Activated CD8-positive, alpha-beta T cell treated with anti-CD3 and anti-CD28 coated beads, Interleukin-2, amount 10 ng/mL, durations not matched to agents 7 days and 5 days (primary cell): ENCODE results near the gene POLR1H. TPM values are rescaled to one million over a fixed set of nuclear protein-coding genes. Genes with fewer than 3 reads are reported as not detected.
A peak's percentile ranks its signal among the peaks of the same experiment; 100 is the strongest.
"Not testable (repeated sequence)": the region's sequence is repeated elsewhere in the genome, so short reads cannot be mapped to it uniquely, and the experiment has no call there.

Experiments
- ATAC-seq: fragments of 150-1000 bp; cut with Tn5 transposase; one replicate; pipeline ENCODE4 v1.10.0; 2021; ENCODE audit warnings: moderate library complexity
- CTCF ChIA-PET: fragments of 350-600 bp; sonication (Branson Sonifier 250); formaldehyde crosslinking; loops from one replicate; lab custom pipeline; 2021; ENCODE audit warnings: antibody characterized with exemption; lab: Charles Lee
- POLR2A ChIA-PET: fragments of 350-600 bp; sonication (Branson Sonifier 250); formaldehyde crosslinking; loops from one replicate; lab custom pipeline; 2021; ENCODE audit warnings: antibody characterized with exemption; lab: Charles Lee
- DNase-seq: peaks from one replicate; pipeline ENCODE4 v3.0.0-alpha.2; 2020
- H3K27ac Mint-ChIP-seq: one replicate; pipeline ENCODE4 v1.8.0; 2021; ENCODE audit warnings: mild to moderate bottlenecking, mixed read lengths
- H3K27me3 Mint-ChIP-seq: one replicate; pipeline ENCODE4 v1.8.0; 2021; ENCODE audit warnings: low read depth, mixed read lengths
- H3K36me3 Mint-ChIP-seq: one replicate; pipeline ENCODE4 v1.8.0; 2021; ENCODE audit warnings: low read depth, mixed read lengths
- H3K4me1 Mint-ChIP-seq: one replicate; pipeline ENCODE4 v1.8.0; 2021; ENCODE audit warnings: low read depth, mixed read lengths
- H3K4me3 Mint-ChIP-seq: one replicate; pipeline ENCODE4 v1.8.0; 2021; ENCODE audit warnings: mild to moderate bottlenecking, mixed read lengths
- H3K9me3 Mint-ChIP-seq: one replicate; pipeline ENCODE4 v1.8.0; 2022; ENCODE audit warnings: mixed read lengths; ENCODE audit not compliant: insufficient read depth
- total RNA-seq, 2 experiments: library from RNA; stranded (reverse); gene quantifications; one replicate each; pipeline ENCODE4 v1.2.3, GENCODE V29; 2021

The POLR1H gene
- 10 to 100 TPM; 52.3 to 60.4 TPM for total RNA-seq

- peak within 1 kb of the TSS; percentile 98 for H3K4me3 Mint-ChIP-seq
- H3K9me3 Mint-ChIP-seq: no peaks in the 10 kb centered on the region
- peak within 1 kb of the TSS; percentile 99 for H3K27ac Mint-ChIP-seq
- ATAC-seq: peak; percentile 93
- POLR2A ChIA-PET: interaction anchor here (0.7 to 2.2 kb wide), 17 partner anchors 9 to 1330 kb away, joined by 3 to 16 read pairs (median 5); partner anchors contain the start of gene TRIM26
- H3K36me3 Mint-ChIP-seq: peaks cover 56% of the 10 kb centered on the region
- H3K27me3 Mint-ChIP-seq: no peaks in the 10 kb centered on the region
- peak; percentile 93 for DNase-seq
- CTCF ChIA-PET: interaction anchor here (1.1 to 4.7 kb wide), 7 partner anchors 42 to 414 kb away, joined by 3 to 19 read pairs (median 5); no protein-coding TSS in a partner anchor
- peaks cover 48% of the 10 kb centered on the region for H3K4me1 Mint-ChIP-seq
These were observed at the start of gene POLR1H for GRCh38 chr6:30061092-30061857. Gene POLR1H (plus strand): TSS chr6:30061265. CDS start chr6:30061525, 260 bp downstream.

GRCh38 chr6:30013291-30013922, 47.7 kb upstream of the POLR1H start:
- Mint-ChIP-seq H3K4me1 (no peaks in the 10 kb centered on the region), H3K36me3 (peaks cover 2% of the 10 kb centered on the region), H3K4me3 (no peak overlapping the region), H3K9me3 (no peaks in the 10 kb centered on the region), H3K27me3 (no peaks in the 10 kb centered on the region), H3K27ac (no peak overlapping the region)
- ATAC-seq (peak; percentile 65), DNase-seq (no peak)
- ChIA-PET CTCF (interaction anchor here (1.0 to 3.2 kb wide), 14 partner anchors 11 to 364 kb away, joined by 3 to 36 read pairs (median 4); partner anchors contain the start of gene PPP1R11), POLR2A (no interaction called here)

- H3K27ac Mint-ChIP-seq: no peak overlapping the region
- CTCF ChIA-PET: no interaction called here
- POLR2A ChIA-PET: no interaction called here
These were observed 41.2 kb upstream of the POLR1H start for GRCh38 chr6:30019819-30020218.

GRCh38 chr6:30020626-30021025, 40.4 kb upstream of the POLR1H start:
- ChIA-PET POLR2A (no interaction called here), CTCF (no interaction called here)
- Mint-ChIP-seq H3K27ac (no peak overlapping the region), H3K9me3 (no peaks in the 10 kb centered on the region), H3K27me3 (no peaks in the 10 kb centered on the region), H3K36me3 (peaks cover 4% of the 10 kb centered on the region), H3K4me1 (no peaks in the 10 kb centered on the region), H3K4me3 (no peak overlapping the region)
- ATAC-seq (no peak), DNase-seq (no peak)

More at GRCh38 chr6:30019819-30020218, 41.2 kb upstream of the POLR1H start:
- H3K4me1 Mint-ChIP-seq: no peaks in the 10 kb centered on the region
- H3K36me3 Mint-ChIP-seq: peaks cover 4% of the 10 kb centered on the region
- DNase-seq (no peak), ATAC-seq (no peak)
- no peak overlapping the region for H3K4me3 Mint-ChIP-seq
- no peaks in the 10 kb centered on the region for H3K9me3 Mint-ChIP-seq
- no peaks in the 10 kb centered on the region for H3K27me3 Mint-ChIP-seq

GRCh38 chr6:30022189-30022588, 38.9 kb upstream of the POLR1H start:
- CTCF ChIA-PET: interaction anchor here (1.1 kb wide), 1 partner anchor 181 kb away, joined by 3 read pairs; no protein-coding TSS in a partner anchor
- H3K27ac Mint-ChIP-seq: no peak overlapping the region
- H3K27me3 Mint-ChIP-seq: no peaks in the 10 kb centered on the region
- no peak for ATAC-seq
- POLR2A ChIA-PET: no interaction called here
- H3K4me1 Mint-ChIP-seq: no peaks in the 10 kb centered on the region
- no peak for DNase-seq
- no peak overlapping the region for H3K4me3 Mint-ChIP-seq
- peaks cover 4% of the 10 kb centered on the region for H3K36me3 Mint-ChIP-seq
- H3K9me3 Mint-ChIP-seq: no peaks in the 10 kb centered on the region

GRCh38 chr6:30022712-30023111, 38.4 kb upstream of the POLR1H start:
- H3K9me3 Mint-ChIP-seq, H3K4me1 Mint-ChIP-seq, ATAC-seq, H3K27me3 Mint-ChIP-seq, POLR2A ChIA-PET, H3K36me3 Mint-ChIP-seq, DNase-seq, H3K27ac Mint-ChIP-seq, H3K4me3 Mint-ChIP-seq: not testable (repeated sequence)
- CTCF ChIA-PET: interaction anchor here (1.1 to 2.6 kb wide), 2 partner anchors 14 to 181 kb away, joined by 3 to 7 read pairs; no protein-coding TSS in a partner anchor

GRCh38 chr6:30025186-30025585, 35.9 kb upstream of the POLR1H start:
- no peaks in the 10 kb centered on the region for H3K9me3 Mint-ChIP-seq
- H3K27me3 Mint-ChIP-seq: no peaks in the 10 kb centered on the region
- peaks cover 5% of the 10 kb centered on the region for H3K36me3 Mint-ChIP-seq
- DNase-seq (no peak), ATAC-seq (no peak)
- no peaks in the 10 kb centered on the region for H3K4me1 Mint-ChIP-seq
- no peak overlapping the region for H3K4me3 Mint-ChIP-seq
- ChIA-PET POLR2A (no interaction called here), CTCF (interaction anchor here (1.2 to 2.6 kb wide), 4 partner anchors 12 to 371 kb away, joined by 3 to 9 read pairs (median 6); no protein-coding TSS in a partner anchor)
- no peak overlapping the region for H3K27ac Mint-ChIP-seq

- H3K27ac Mint-ChIP-seq: no peak overlapping the region
- no peaks in the 10 kb centered on the region for H3K4me1 Mint-ChIP-seq
- ChIA-PET CTCF (no interaction called here), POLR2A (no interaction called here)
- no peak for ATAC-seq
- no peaks in the 10 kb centered on the region for H3K27me3 Mint-ChIP-seq
- H3K9me3 Mint-ChIP-seq: no peaks in the 10 kb centered on the region
- H3K4me3 Mint-ChIP-seq: no peak overlapping the region
- DNase-seq: no peak
- H3K36me3 Mint-ChIP-seq: peaks cover 10% of the 10 kb centered on the region
These were observed 31.5 kb upstream of the POLR1H start for GRCh38 chr6:30029588-30029987.

- H3K27ac Mint-ChIP-seq: no peak overlapping the region
- H3K4me3 Mint-ChIP-seq: no peak overlapping the region
- DNase-seq (no peak), ATAC-seq (no peak)
- ChIA-PET POLR2A (no interaction called here), CTCF (interaction anchor here (1.1 kb wide), 1 partner anchor 8 kb away, joined by 5 read pairs; no protein-coding TSS in a partner anchor)
- peaks cover 8% of the 10 kb centered on the region for H3K4me1 Mint-ChIP-seq
- H3K27me3 Mint-ChIP-seq: no peaks in the 10 kb centered on the region
- no peaks in the 10 kb centered on the region for H3K9me3 Mint-ChIP-seq
- H3K36me3 Mint-ChIP-seq: peaks cover 20% of the 10 kb centered on the region
These were observed 29.7 kb upstream of the POLR1H start for GRCh38 chr6:30031381-30031780.

- Mint-ChIP-seq H3K36me3 (peaks cover 20% of the 10 kb centered on the region), H3K4me1 (peaks cover 12% of the 10 kb centered on the region)
- H3K27me3 Mint-ChIP-seq, POLR2A ChIA-PET, ATAC-seq, H3K9me3 Mint-ChIP-seq, DNase-seq, H3K27ac Mint-ChIP-seq, H3K4me3 Mint-ChIP-seq: not testable (repeated sequence)
- CTCF ChIA-PET: interaction anchor here (1.2 kb wide), 1 partner anchor 185 kb away, joined by 4 read pairs; no protein-coding TSS in a partner anchor
These were observed 27.6 kb upstream of the POLR1H start for GRCh38 chr6:30033440-30033839.

- ChIA-PET CTCF (no interaction called here), POLR2A (no interaction called here)
- no peak overlapping the region for H3K4me3 Mint-ChIP-seq
- ATAC-seq (no peak), DNase-seq (no peak)
- peaks cover 16% of the 10 kb centered on the region for H3K36me3 Mint-ChIP-seq
- no peak overlapping the region for H3K27ac Mint-ChIP-seq
- H3K4me1 Mint-ChIP-seq: peaks cover 12% of the 10 kb centered on the region
- no peaks in the 10 kb centered on the region for H3K9me3 Mint-ChIP-seq
- H3K27me3 Mint-ChIP-seq: no peaks in the 10 kb centered on the region
These were observed 25.3 kb upstream of the POLR1H start for GRCh38 chr6:30035784-30036183.
